ENCODE measurements around the gene MAD1L1. TPM values are rescaled to one million over a fixed set of nuclear protein-coding genes. Genes with fewer than 3 reads are reported as not detected.

Gene MAD1L1
- total RNA-seq, 1 donor from 2014 or later, result 48.4 TPM

- no peaks in the 10 kb centered on the region for H3K27me3 ChIP-seq
- DNase-seq (no peak), ATAC-seq (no peak)
- no peaks in the 10 kb centered on the region for H3K9me3 ChIP-seq
- H3K27ac ChIP-seq, result peak overlapping the region; percentile 36
- intact Hi-C loops (cut with DNase I), result no loop called here
- no peak overlapping the region for H3K4me3 ChIP-seq
- H3K36me3 ChIP-seq, result peaks cover 5% of the 10 kb centered on the region
- no peak for TF ChIP-seq CTCF (IDR thresholded peaks at IDR 0.05)
- H3K4me1 ChIP-seq, result peaks cover 22% of the 10 kb centered on the region
Measured at GRCh38 chr7:2112261-2113198, 120.2 kb downstream of the MAD1L1 start.

- Histone ChIP-seq H3K27me3 (no peaks in the 10 kb centered on the region), H3K36me3 (peaks cover 5% of the 10 kb centered on the region), H3K4me3 (no peak overlapping the region), H3K4me1 (peaks cover 13% of the 10 kb centered on the region), H3K9me3 (no peaks in the 10 kb centered on the region), H3K27ac (no peak overlapping the region)
- DNase-seq, result no peak
- ATAC-seq, result no peak
- intact Hi-C loops (cut with DNase I), result no loop called here
- no peak for TF ChIP-seq CTCF (IDR thresholded peaks at IDR 0.05)
Measured at GRCh38 chr7:2111568-2111967, 121.2 kb downstream of the MAD1L1 start.

GRCh38 chr7:2110610-2111396, 121.9 kb downstream of the MAD1L1 start:
- no peak overlapping the region for H3K27ac ChIP-seq

GRCh38 chr7:2109936-2110609, 122.7 kb downstream of the MAD1L1 start:
- H3K4me1 ChIP-seq, result peaks cover 5% of the 10 kb centered on the region
- no peak for TF ChIP-seq CTCF (IDR thresholded peaks at IDR 0.05)
- no peak for DNase-seq
- no peaks in the 10 kb centered on the region for H3K9me3 ChIP-seq
- ATAC-seq, result no peak
- no peak overlapping the region for H3K27ac ChIP-seq
- intact Hi-C loops (cut with DNase I), result no loop called here
- H3K36me3 ChIP-seq, result peaks cover 5% of the 10 kb centered on the region
- H3K4me3 ChIP-seq, result no peak overlapping the region
- H3K27me3 ChIP-seq, result no peaks in the 10 kb centered on the region

More at GRCh38 chr7:2110610-2111396, 121.9 kb downstream of the MAD1L1 start:
- no peak for TF ChIP-seq CTCF (IDR thresholded peaks at IDR 0.05)
- peaks cover 5% of the 10 kb centered on the region for H3K36me3 ChIP-seq
- intact Hi-C loops (cut with DNase I), result no loop called here
- DNase-seq (no peak), ATAC-seq (no peak)
- peaks cover 6% of the 10 kb centered on the region for H3K4me1 ChIP-seq
- no peak overlapping the region for H3K4me3 ChIP-seq
- H3K9me3 ChIP-seq, result no peaks in the 10 kb centered on the region
- no peaks in the 10 kb centered on the region for H3K27me3 ChIP-seq

GRCh38 chr7:2109251-2109872, 123.4 kb downstream of the MAD1L1 start:
- H3K27ac ChIP-seq, result no peak overlapping the region
- H3K36me3 ChIP-seq, result peaks cover 5% of the 10 kb centered on the region
- TF ChIP-seq CTCF (IDR thresholded peaks at IDR 0.05), result no peak
- no peaks in the 10 kb centered on the region for H3K27me3 ChIP-seq
- H3K4me1 ChIP-seq, result peaks cover 10% of the 10 kb centered on the region
- no peaks in the 10 kb centered on the region for H3K9me3 ChIP-seq
- DNase-seq, result no peak
- no peak overlapping the region for H3K4me3 ChIP-seq
- ATAC-seq, result no peak
- intact Hi-C loops (cut with DNase I), result no loop called here

Measured in upper lobe of right lung (tissue), 1 donor.